GM19468 (cell line): Measurements from ENCODE around the gene RAB31.

Source experiments
- ATAC-seq: cut with Tn5 transposase; IDR thresholded peaks from one replicate; pipeline ENCODE4 v1.9.1; 2021; ENCODE audit warnings: mild to moderate bottlenecking, moderate library complexity, moderate number of reproducible peaks; ENCODE audit not compliant: unreplicated experiment; ENCODE audit errors: extremely low read depth

The RAB31 gene

GRCh38 chr18:9735238-9735637 is 27.1 kb downstream of the RAB31 start:
- ATAC-seq: no peak

GRCh38 chr18:9735879-9736278 is 27.8 kb downstream of the RAB31 start:
- no peak for ATAC-seq

- no peak for ATAC-seq
Measured at GRCh38 chr18:9736286-9736835, 28.3 kb downstream of the RAB31 start.

GRCh38 chr18:9737006-9737405 is 28.9 kb downstream of the RAB31 start:
- no peak for ATAC-seq

GRCh38 chr18:9737472-9738121 is 29.5 kb downstream of the RAB31 start:
- ATAC-seq: no peak

GRCh38 chr18:9738266-9738969 is 30.3 kb downstream of the RAB31 start:
- ATAC-seq: no peak

GRCh38 chr18:9739516-9739915 is 31.4 kb downstream of the RAB31 start:
- ATAC-seq: no peak

- ATAC-seq: no peak
Measured at GRCh38 chr18:9740071-9740470, 32.0 kb downstream of the RAB31 start.

- no peak for ATAC-seq
Measured at GRCh38 chr18:9741406-9741792, 33.3 kb downstream of the RAB31 start.

- ATAC-seq: no peak
Measured at GRCh38 chr18:9741793-9742523, 33.9 kb downstream of the RAB31 start.

- ATAC-seq: no peak
Measured at GRCh38 chr18:9742524-9743131, 34.5 kb downstream of the RAB31 start.

GRCh38 chr18:9743200-9744016 is 35.3 kb downstream of the RAB31 start:
- no peak for ATAC-seq

- no peak for ATAC-seq
Measured at GRCh38 chr18:9746958-9747357, 38.9 kb downstream of the RAB31 start.

- no peak for ATAC-seq
Measured at GRCh38 chr18:9749611-9750010, 41.5 kb downstream of the RAB31 start.

GRCh38 chr18:9750112-9750511 is 42.0 kb downstream of the RAB31 start:
- ATAC-seq: no peak

GRCh38 chr18:9750606-9751304 is 42.7 kb downstream of the RAB31 start:
- ATAC-seq: no peak

- no peak for ATAC-seq
Measured at GRCh38 chr18:9751371-9752031, 43.4 kb downstream of the RAB31 start.

GRCh38 chr18:9753846-9754245 is 45.7 kb downstream of the RAB31 start:
- ATAC-seq: no peak

- ATAC-seq: no peak
Measured at GRCh38 chr18:9755110-9755509, 47.0 kb downstream of the RAB31 start.
